ENCODE data around the gene TADA1. TPM values are rescaled to one million over a fixed set of nuclear protein-coding genes. Genes with fewer than 3 reads are reported as not detected.

Gene TADA1
- total and polyA plus RNA-seq, 4 donors: 9.1 to 21.3 (median 15.0) TPM

GRCh38 chr1:166889776-166890175 is 13.7 kb upstream of the TADA1 start:
- Histone ChIP-seq H3K27me3 (ENCODE audit: control insufficient read depth in 4 of 4, insufficient read depth in 4 of 4, low read length in 3 of 4) (no peaks in the 10 kb centered on the region), H3K36me3 (ENCODE audit: control insufficient read depth in 4 of 4, insufficient read depth in 3 of 4, low read depth in 1 of 4, low read length in 3 of 4) (no peaks in the 10 kb centered on the region), H3K9me3 (ENCODE audit: control insufficient read depth in 4 of 4, low read length in 3 of 4) (no peaks in the 10 kb centered on the region), H3K4me3 (ENCODE audit: low read depth in 1 of 3, low read length in 3 of 3) (no peak overlapping the region), H3K4me1 (ENCODE audit: control insufficient read depth in 4 of 4, insufficient read depth in 4 of 4, low read length in 3 of 4) (no peaks in the 10 kb centered on the region), H3K27ac (ENCODE audit: low read depth in 1 of 2, low read length in 2 of 2) (no peak overlapping the region), H3K9ac (ENCODE audit: low read depth in 1 of 2, low read length in 2 of 2) (no peak overlapping the region)
- no peak for DNase-seq (ENCODE audit: low spot score)
- TF ChIP-seq FOXA1 (IDR thresholded peaks at IDR 0.05) (no peak), HNF4A (conservative IDR thresholded peaks at IDR 0.05) (no peak), RXRA (IDR thresholded peaks at IDR 0.05) (no peak), EGR1 (IDR thresholded peaks at IDR 0.05; ENCODE audit: low read depth in 2 of 2) (no peak), YY1 (IDR thresholded peaks at IDR 0.05) (no peak), MAX (IDR thresholded peaks at IDR 0.05) (no peak), RAD21 (IDR thresholded peaks at IDR 0.05) (no peak), SP1 (IDR thresholded peaks at IDR 0.05) (no peak), NR2F2 (IDR thresholded peaks at IDR 0.05) (no peak), ZBTB33 (IDR thresholded peaks at IDR 0.05) (no peak), FOXA2 (IDR thresholded peaks at IDR 0.05) (no peak)

GRCh38 chr1:166888373-166889111 is 12.5 kb upstream of the TADA1 start:
- no peak for TF ChIP-seq EGR1 (IDR thresholded peaks at IDR 0.05; ENCODE audit: low read depth in 2 of 2)
- no peak for TF ChIP-seq RXRA (IDR thresholded peaks at IDR 0.05)
- no peak for TF ChIP-seq HNF4G (IDR thresholded peaks at IDR 0.05)
- no peak for TF ChIP-seq YY1 (IDR thresholded peaks at IDR 0.05)
- TF ChIP-seq RAD21 (IDR thresholded peaks at IDR 0.05): no peak
- TF ChIP-seq GABPA (IDR thresholded peaks at IDR 0.05 in 1 of 2, conservative IDR thresholded peaks at IDR 0.05 in 1 of 2): no peak
- no peak for TF ChIP-seq FOXA1 (IDR thresholded peaks at IDR 0.05)
- no peak overlapping the region for H3K4me3 ChIP-seq (ENCODE audit: low read depth in 1 of 3, low read length in 3 of 3)
- WGBS: 84% methylated on average over 4 of the region's 4 CpGs

GRCh38 chr1:166884971-166885370 is 8.9 kb upstream of the TADA1 start:
- peaks cover 0 to 5% (median 0%) of the 10 kb centered on the region in 4 donors for H3K4me1 ChIP-seq (ENCODE audit: control insufficient read depth in 4 of 4, insufficient read depth in 4 of 4, low read length in 3 of 4)
- no peak overlapping the region for H3K4me3 ChIP-seq (ENCODE audit: low read depth in 1 of 3, low read length in 3 of 3)
- no peaks in the 10 kb centered on the region for H3K36me3 ChIP-seq (ENCODE audit: control insufficient read depth in 4 of 4, insufficient read depth in 3 of 4, low read depth in 1 of 4, low read length in 3 of 4)
- H3K27ac ChIP-seq (ENCODE audit: low read depth in 1 of 2, low read length in 2 of 2): no peak overlapping the region
- no peak for DNase-seq (ENCODE audit: low spot score)
- TF ChIP-seq MAX (IDR thresholded peaks at IDR 0.05): no peak
- no peaks in the 10 kb centered on the region for H3K9me3 ChIP-seq (ENCODE audit: control insufficient read depth in 4 of 4, low read length in 3 of 4)
- peaks cover 0 to 3% (median 0%) of the 10 kb centered on the region in 4 donors for H3K27me3 ChIP-seq (ENCODE audit: control insufficient read depth in 4 of 4, insufficient read depth in 4 of 4, low read length in 3 of 4)
- WGBS: 88% methylated on average over 3 of the region's 3 CpGs
- H3K9ac ChIP-seq (ENCODE audit: low read depth in 1 of 2, low read length in 2 of 2): no peak overlapping the region

More at GRCh38 chr1:166888373-166889111, 12.5 kb upstream of the TADA1 start:
- H3K4me1 ChIP-seq (ENCODE audit: control insufficient read depth in 4 of 4, insufficient read depth in 4 of 4, low read length in 3 of 4): peaks cover 0 to 5% (median 0%) of the 10 kb centered on the region in 4 donors
- no peak overlapping the region for H3K9ac ChIP-seq (ENCODE audit: low read depth in 1 of 2, low read length in 2 of 2)
- no peak for DNase-seq (ENCODE audit: low spot score)
- no peaks in the 10 kb centered on the region for H3K36me3 ChIP-seq (ENCODE audit: control insufficient read depth in 4 of 4, insufficient read depth in 3 of 4, low read depth in 1 of 4, low read length in 3 of 4)
- H3K27me3 ChIP-seq (ENCODE audit: control insufficient read depth in 4 of 4, insufficient read depth in 4 of 4, low read length in 3 of 4): peaks cover 0 to 3% (median 0%) of the 10 kb centered on the region in 4 donors
- no peak overlapping the region for H3K27ac ChIP-seq (ENCODE audit: low read depth in 1 of 2, low read length in 2 of 2)
- H3K9me3 ChIP-seq (ENCODE audit: control insufficient read depth in 4 of 4, low read length in 3 of 4): no peaks in the 10 kb centered on the region
